CD1c-positive myeloid dendritic cell (primary cell): Measurements from ENCODE around the gene PADI6.
A peak's percentile ranks its signal among the peaks of the same experiment; 100 is the strongest.
"Not testable (repeated sequence)": the region's sequence is repeated elsewhere in the genome, so short reads cannot be mapped to it uniquely, and the experiment has no call there.

ENCODE experiments used
- DNase-seq: peaks from one replicate; pipeline ENCODE4 v3.0.0-alpha.2; 2016; ENCODE audit errors: extremely low spot score

Gene PADI6

GRCh38 chr1:17371896-17372295, at the start of gene PADI6:
Gene PADI6, plus strand, starts transcription at chr1:17372196. Its CDS starts 50 bp downstream, at chr1:17372246.
- DNase-seq: no peak

- DNase-seq: no peak
These were observed 43.1 kb upstream of the PADI6 start for GRCh38 chr1:17328855-17329254.

- no peak for DNase-seq
These were observed 42.4 kb upstream of the PADI6 start for GRCh38 chr1:17329610-17330009.

GRCh38 chr1:17330856-17331255, 41.1 kb upstream of the PADI6 start:
- no peak for DNase-seq

- DNase-seq: no peak
These were observed 38.9 kb upstream of the PADI6 start for GRCh38 chr1:17333081-17333480.

- peak; percentile 67 for DNase-seq
These were observed 35.9 kb upstream of the PADI6 start for GRCh38 chr1:17335821-17336710.

- DNase-seq: no peak
These were observed 33.1 kb upstream of the PADI6 start for GRCh38 chr1:17338706-17339493.

GRCh38 chr1:17339521-17339920, 32.5 kb upstream of the PADI6 start:
- DNase-seq: no peak

GRCh38 chr1:17340358-17340757, 31.6 kb upstream of the PADI6 start:
- DNase-seq: no peak

- DNase-seq: no peak
These were observed 30.0 kb upstream of the PADI6 start for GRCh38 chr1:17342014-17342441.

- DNase-seq: not testable (repeated sequence)
These were observed 26.5 kb upstream of the PADI6 start for GRCh38 chr1:17345506-17345905.

- no peak for DNase-seq
These were observed 25.8 kb upstream of the PADI6 start for GRCh38 chr1:17346046-17346789.

GRCh38 chr1:17347769-17348592, 24.0 kb upstream of the PADI6 start:
- DNase-seq: no peak

- peak; percentile 32 for DNase-seq
These were observed 23.3 kb upstream of the PADI6 start for GRCh38 chr1:17348593-17349234.

GRCh38 chr1:17350083-17350482, 21.9 kb upstream of the PADI6 start:
- no peak for DNase-seq

- DNase-seq: no peak
These were observed 21.0 kb upstream of the PADI6 start for GRCh38 chr1:17350928-17351446.

GRCh38 chr1:17351598-17352324, 20.2 kb upstream of the PADI6 start:
- DNase-seq: no peak

GRCh38 chr1:17352419-17352909, 19.5 kb upstream of the PADI6 start:
- no peak for DNase-seq

GRCh38 chr1:17355898-17356297, 16.1 kb upstream of the PADI6 start:
- DNase-seq: no peak
